Measurements from ENCODE around the gene TOM1.
"Not testable (repeated sequence)": the region's sequence is repeated elsewhere in the genome, so short reads cannot be mapped to it uniquely, and the experiment has no call there.

The TOM1 gene

DNA sequence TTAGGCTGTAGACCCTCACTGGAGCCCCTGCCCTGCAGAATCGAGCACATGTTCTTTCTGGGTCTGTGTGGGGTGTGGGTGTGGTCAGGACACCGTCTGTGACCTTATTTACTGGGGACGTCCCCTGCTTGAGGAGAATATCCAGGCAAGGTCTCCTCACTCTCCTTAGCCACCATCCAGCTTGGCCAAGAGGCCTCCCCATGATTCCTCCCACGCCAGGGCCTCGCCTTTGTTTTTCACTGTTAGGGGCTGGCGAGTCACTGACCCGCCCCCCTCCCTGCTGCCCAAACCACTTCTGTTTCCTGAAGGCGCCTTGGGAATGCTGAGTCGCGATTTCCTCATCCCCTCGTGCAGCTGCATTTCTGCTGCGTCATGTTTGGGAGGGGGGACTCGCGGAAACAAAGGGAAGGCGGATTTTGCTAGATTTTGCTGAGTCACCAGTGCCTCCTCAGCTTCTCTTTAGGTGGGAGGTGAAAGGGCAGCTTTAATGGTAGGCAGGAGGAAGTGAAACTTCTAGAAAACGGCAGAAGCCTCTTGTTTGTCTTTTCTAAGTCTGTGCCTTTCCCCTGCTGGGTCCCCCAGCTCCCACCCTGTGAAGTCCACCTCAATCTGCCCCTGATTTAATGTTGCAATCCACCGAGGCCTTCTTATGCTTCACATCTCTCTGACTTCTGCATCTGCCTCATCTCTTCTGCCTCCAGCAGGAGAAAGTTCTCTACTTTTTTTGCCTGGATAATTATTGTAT lies 77.2 kb downstream of the TOM1 start:
- no peak for DNase-seq

DNA sequence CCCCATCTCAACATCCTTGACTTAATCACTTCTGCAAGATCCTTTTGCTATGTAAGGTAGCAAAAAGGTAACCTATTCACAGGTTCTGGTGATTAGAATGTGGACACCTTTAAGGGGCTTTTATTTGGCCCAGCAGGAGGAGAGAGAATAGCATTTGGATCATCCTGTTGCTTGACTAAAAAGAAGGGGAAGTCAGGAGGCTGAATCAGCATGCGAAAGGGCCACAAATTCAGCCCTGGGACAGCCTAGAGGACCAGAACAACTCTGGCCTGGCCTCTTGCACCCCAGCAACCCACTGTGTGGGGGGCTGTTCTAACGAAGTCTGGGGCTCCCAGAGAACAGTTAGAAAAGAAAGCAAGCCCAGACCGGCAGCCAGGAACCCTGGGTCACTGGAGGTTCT lies 78.0 kb downstream of the TOM1 start:
- DNase-seq = no peak

DNA sequence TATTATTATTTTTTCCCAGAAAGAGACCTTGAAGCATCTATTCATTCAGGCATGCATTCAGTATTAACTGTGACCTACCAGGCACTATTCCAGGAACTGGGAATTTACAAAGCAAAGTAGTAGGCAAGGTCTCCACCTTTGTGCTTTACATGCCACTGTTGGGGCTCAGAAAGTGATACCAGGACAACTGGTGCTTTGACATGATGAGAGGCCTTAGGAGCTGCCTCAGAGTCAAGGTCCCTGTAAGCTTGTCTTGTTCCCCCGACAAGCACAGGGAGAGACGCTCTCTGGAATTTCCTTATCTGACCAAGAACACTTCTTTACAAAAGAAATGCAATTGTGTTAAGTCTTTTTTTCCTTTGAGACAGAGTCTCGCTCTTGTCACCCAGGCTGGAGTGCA lies 78.9 kb downstream of the TOM1 start:
- no peak for DNase-seq

DNA sequence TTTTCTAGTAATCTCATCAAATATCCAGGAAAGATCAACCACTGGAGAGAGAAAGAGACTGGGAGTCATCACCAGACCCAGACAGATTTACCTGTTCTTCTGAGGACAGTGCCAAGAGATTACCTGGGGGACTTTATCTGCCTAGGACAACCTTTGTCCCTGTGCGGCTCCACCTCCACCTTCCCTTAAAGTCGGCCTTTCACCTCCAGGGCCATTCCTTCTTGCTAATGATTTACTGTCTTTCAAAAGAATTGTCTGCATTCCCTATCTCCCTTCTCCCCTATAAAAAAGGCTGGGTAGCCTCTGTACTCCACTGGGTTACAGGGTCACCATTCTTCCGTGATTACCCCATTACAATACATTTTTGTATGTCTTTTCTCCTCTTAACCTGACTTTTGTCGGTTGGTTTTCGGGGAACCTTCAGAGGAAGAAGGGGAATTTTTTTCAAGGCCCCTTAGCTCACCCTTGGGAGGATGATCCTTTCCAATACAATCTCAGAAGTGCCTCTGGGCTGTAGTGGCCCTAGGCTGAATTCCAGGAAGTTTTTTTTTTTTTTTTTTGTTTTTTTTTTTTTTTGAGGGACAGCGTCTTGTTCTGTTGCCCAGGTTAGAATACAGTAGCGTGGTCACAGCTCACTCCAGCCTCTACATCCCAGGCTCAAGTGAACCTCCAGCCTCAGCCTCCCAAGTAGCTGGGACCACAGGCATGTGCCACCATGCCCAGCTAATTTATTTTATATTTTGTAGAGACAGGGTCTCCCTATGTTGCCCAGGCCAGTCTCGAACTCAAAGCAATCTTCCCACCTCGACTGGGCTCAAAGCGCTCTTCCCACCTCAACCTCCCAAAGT lies 79.7 kb downstream of the TOM1 start:
- no peak for DNase-seq

DNA sequence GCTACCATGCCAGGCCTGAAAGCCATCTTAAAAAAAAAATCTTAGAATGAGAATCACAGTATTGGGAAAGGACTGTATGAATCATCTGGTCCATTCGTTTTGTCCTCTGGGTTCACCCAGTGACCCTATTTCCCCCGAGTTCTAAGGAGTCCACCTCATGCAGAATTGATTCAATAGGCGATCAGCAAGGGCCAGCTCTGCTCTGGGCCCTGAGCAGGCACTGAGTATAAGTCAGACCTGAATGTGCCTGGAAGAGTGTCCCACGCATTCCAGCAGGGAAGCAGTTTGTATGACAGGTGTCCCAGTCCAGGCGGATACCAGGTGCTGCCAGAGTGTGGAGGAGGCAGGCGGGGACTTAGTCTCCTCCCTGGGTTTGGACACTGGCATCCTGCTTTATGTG lies 80.3 kb downstream of the TOM1 start:
- DNase-seq = no peak

DNA sequence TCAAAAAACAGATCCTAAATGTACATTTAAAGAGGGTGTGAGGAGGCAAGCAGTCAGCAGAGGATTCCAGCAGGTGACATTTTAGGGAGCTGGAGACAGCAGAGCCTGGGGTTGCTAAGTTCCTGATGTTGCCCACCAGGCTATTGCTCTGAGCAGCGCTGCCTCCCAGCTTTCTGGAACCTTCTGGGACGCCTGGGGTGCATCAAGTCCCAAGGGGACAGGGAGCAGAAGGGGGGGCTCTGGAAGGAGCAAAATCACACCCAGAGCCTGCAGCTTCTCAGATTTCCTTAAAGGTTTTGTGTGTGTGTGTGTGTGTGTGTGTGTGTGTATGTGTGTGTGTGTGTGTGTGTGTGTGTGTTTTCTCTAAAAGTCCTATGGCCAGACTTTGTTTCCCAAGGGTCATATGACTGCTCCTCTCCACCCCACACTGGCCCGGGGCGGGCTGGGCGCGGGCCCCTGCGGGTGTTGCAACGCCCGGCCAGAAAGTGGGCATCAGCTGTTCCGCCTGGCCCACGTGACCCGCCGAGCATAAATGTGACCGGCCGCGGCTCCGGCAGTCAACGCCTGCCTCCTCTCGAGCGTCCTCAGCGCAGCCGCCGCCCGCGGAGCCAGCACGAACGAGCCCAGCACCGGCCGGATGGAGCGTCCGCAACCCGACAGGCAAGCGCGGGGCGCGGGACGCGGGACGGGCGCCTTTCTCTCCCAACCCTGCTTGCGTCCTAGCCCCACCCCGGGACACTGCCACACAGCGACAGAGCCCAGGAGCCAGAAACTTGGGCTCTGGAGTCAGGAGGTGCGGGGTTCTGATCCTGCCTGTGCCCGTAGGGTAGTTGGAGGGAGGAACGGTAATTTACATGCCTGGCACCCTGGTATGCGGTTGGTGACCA lies 81.1 kb downstream of the TOM1 start, which contains the start of gene HMOX1:
HMOX1 (plus strand) TSS at position 560 of the 887 bp plus-strand sequence; CDS start at position 638, 78 bp downstream.
- peak; percentile 4 for DNase-seq

DNA sequence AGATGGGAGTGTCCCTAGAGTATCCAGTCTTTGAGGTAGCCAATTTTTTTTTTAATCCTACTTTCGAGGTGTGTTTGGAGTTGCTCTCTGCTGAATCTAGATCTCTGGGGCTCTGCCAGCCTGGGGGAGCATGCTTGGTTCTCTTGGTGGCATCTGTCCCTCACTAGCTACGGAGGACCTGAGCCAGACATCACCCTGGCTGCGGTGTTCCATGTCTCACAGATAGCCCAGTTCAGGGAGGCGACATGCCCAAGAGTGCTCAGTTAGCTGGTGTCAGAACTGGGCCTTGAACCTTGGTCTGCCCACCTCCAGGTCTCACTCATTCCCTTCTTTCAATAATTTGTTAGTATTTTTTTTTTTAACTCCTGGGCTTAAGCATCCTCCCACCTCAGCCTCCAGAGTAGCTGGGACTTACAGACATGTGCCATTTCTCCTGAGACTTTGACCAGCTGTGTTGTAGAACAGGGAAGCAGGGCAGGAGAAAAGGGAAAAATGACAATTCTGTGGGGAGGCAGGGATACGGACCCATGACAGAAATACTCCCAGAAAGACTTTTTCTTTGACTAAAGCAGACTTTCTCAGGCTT lies 81.8 kb downstream of the TOM1 start:
- no peak for DNase-seq

DNA sequence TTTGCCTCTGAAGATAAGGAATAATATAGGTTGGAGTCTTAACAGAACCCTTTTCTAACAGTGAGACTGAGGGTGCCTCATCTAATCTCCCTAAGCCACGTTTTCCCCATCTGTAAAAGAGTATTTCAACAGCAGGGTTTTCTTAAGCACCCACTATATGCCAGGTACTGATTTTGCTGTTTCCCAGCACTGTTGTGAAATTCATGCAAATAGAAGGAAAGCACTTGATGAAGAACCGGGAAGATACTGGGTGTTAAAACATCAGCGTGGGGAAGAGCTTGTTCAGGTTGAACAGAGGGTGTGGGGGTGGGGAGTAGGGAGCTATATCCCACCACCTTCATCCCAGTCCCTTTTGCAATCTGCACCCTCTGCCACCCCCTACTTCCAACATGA lies 84.0 kb downstream of the TOM1 start:
- no peak for DNase-seq

DNA sequence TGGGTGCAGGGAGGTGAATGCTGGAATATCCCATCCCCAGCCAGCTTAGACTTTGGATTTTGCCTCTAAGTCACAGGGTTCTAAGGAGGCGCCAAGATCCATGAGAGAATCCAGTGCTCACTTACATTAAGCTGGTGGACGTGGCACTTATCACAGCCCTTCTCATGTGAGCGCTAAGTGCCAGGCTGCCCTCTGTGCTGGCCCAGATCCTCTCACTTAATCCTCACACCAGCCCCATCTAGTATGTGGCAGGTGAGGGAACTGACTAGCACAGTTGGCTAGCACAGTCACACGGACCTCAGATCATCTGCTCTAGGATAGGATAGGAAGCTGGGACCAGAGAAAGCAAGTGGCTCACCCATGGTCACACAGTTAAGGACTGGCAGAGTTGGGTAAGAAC lies 84.8 kb downstream of the TOM1 start:
- no peak for DNase-seq

DNA sequence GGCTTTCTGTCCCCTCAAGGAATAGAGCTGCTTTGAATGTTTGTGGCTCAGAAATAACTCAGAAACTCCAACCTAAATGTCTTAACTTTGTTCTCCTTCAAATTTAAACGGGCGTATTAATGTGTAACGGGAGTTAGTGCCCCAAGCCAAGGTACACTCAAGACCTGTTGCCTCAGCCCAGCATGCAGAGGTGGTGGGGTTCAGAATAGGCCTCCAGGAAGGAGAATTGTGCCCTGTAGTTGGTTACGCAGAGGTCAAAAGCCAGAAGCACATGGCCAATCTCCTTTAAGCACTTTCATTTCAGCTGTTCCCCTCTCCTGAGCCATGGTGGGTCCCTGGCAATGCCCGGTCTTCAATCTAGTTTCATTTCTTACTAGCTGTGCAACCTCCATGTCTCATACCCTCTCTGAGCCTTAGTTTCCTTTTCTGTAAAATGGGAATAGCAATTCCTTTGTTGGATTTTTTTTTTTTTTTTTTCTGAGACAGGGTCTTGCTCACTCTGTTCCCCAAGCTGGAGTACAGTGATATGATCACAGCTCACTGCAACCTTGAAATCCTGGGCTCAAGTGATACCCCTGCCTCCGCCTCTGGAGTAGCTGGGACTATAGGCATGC lies 85.4 kb downstream of the TOM1 start:
- no peak for DNase-seq

DNA sequence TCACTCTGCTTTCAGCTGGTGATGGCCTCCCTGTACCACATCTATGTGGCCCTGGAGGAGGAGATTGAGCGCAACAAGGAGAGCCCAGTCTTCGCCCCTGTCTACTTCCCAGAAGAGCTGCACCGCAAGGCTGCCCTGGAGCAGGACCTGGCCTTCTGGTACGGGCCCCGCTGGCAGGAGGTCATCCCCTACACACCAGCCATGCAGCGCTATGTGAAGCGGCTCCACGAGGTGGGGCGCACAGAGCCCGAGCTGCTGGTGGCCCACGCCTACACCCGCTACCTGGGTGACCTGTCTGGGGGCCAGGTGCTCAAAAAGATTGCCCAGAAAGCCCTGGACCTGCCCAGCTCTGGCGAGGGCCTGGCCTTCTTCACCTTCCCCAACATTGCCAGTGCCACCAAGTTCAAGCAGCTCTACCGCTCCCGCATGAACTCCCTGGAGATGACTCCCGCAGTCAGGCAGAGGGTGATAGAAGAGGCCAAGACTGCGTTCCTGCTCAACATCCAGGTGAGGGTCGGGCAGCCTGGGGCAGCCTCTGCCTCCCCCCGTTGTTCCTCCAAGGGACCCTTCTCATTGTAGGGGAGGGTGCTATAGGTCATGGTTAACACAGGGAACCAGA lies 87.1 kb downstream of the TOM1 start:
- DNase-seq = no peak

DNA sequence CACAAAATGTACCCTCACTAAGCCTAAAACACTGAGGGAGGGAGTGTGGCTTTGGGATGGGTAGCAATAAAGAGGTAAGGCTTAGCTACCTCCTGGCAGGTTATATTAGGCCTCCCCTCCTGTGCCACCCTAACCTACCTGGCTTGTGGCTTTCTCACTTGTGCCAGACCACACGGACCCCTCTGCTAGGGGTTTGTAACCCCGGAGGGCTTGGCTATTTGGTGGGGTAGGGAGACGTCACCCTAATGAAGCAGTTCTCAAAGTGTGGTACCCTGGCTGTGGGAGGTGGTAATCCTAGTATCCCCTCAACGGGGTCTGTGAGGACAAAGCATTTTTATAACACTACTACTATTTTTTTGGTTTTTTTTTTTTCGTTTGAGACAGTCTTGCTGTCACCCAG lies 91.2 kb downstream of the TOM1 start:
- DNase-seq = no peak

DNA sequence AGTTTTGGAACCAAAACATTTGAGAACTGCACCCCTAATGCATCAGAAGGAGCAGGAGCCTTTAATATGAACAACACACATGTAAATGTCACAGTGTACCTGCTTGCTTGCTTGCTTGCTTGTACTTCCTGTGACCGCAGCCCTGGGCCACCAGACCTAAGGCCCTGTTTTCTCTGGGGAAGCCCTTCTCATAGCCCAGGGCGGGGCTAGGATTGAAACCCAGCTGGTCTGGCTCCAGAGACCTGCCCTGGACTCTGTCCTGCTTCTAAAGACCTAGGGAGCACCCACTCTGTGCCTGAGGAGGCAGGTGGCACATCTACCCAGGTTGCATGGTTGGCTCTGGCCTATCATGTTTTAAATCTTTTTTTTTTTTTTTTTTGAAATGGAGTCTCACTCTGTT lies 92.7 kb downstream of the TOM1 start:
- no peak for DNase-seq

DNA sequence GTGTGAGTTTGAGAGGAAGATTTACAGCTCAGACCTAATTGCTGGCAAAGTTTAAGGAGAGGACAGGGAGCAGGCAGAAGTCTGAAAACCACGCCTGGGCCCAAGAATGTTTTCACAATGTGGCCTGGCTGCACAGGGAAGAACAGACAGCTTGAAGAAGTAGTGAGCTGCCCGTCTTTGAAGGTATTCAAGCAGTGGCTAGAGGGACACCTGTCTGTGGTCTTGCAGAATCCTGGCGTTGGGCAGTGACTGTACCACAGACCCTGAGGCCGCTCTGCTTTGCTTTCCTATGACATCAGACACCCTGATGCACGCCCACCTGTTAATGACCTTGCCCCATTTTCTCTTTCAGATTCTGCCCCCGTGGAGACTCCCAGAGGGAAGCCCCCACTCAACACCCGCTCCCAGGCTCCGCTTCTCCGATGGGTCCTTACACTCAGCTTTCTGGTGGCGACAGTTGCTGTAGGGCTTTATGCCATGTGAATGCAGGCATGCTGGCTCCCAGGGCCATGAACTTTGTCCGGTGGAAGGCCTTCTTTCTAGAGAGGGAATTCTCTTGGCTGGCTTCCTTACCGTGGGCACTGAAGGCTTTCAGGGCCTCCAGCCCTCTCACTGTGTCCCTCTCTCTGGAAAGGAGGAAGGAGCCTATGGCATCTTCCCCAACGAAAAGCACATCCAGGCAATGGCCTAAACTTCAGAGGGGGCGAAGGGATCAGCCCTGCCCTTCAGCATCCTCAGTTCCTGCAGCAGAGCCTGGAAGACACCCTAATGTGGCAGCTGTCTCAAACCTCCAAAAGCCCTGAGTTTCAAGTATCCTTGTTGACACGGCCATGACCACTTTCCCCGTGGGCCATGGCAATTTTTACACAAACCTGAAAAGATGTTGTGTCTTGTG lies 93.7 kb downstream of the TOM1 start:
- DNase-seq = no peak

DNA sequence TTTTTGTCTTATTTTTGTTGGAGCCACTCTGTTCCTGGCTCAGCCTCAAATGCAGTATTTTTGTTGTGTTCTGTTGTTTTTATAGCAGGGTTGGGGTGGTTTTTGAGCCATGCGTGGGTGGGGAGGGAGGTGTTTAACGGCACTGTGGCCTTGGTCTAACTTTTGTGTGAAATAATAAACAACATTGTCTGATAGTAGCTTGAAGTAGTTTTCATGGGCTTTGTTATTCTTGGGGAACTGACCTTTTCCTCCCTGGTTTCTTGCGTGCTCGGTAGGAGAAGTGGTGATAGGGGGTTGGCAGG lies 94.3 kb downstream of the TOM1 start:
- DNase-seq = no peak

DNA sequence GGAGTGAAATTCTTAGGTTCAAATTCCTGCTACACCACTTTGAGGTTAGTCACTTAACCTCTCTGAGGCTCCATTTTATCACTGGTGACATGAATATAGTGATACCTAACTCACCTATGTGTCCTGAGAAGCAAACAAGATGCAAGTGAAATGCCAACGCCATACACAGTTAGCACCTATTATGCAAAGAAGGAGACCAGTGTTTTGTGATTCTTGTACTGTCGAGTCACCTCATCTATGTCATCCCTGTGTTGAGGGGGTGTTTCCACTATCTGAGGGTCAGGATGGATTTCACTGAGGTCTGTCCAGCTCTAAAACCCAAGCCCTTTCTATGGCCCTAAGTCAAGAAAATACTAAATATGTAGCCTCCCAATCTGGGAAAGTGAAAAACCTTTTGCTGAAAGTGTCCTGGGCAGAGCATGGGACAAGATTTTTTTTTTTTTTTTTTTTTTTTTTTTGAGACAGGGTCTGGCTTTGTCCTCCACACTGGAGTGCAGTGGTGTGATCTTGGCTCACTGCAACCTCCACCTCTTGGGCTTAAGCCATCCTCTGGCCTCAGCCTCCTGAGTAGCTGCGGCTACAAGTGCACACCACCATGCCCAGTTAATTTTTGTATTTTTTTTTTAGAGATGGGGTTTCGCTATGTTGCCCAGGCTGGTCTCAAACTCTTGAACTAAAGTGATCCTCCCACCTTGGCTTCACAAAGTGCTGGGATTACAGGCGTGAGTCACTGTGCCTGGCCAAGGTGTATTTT lies 95.3 kb downstream of the TOM1 start:
- no peak for DNase-seq

DNA sequence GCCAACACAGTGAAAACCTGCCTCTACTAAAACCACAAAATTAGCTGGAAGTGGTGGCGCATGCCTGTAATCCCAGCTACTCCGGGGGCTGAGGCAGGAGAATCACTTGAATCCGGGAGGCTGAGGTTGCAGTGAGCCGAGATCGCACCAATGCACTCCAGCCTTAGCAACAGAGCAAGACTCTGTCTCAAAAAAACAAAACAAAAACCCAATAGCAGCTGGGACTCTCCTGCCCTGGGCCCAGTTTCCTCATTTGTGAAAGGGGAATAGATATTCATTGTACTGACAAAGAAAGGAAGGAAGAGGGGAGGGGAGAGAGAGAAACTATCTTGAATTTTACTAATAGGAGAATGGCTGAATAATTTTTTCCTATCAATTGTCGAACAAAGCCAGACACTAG lies 96.9 kb downstream of the TOM1 start:
- not testable (repeated sequence) for DNase-seq

DNA sequence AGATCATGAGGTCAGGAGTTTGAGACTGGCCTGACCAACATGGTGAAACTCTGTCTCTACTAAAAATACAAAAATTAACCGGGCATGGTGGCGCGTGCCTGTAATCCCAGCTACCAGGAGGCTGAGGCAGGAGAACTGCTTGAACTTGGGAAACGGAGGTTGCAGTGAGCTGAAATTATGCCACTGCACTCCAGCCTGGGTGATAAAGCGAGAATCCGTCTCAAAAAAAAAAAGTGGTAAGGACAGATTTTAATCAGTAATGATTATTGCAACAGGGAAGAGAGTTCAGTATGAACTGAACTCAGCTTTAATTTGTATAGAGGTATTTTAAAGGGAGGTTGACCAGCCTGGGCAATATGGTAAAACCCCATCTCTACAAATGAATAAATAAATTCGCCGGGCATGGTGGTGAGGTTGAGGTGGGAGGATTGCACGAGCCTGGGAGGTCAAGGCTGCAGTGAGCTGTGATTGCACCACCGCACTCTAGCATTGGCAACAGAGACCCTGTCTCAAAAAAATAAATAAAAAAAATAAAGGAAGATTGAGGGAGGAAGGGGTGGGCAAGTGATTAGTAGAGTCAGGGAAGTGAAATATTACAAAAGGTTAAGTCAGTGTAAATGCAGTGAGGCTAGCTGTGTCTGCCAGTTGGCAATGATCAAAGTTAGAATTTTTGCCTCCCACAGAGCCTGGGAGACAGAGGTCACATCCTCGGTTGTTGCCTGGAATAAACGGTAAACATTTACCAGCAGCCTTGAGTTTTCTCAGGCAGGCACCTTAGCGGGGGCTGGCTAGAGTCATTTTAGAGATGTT lies 97.6 kb downstream of the TOM1 start:
- DNase-seq = no peak
